ENCODE measurements around the gene C2orf92.

Gene C2orf92

GRCh38 chr2:97727296-97727695, 57.8 kb downstream of the C2orf92 start:
- TF ChIP-seq, protein P1, sequence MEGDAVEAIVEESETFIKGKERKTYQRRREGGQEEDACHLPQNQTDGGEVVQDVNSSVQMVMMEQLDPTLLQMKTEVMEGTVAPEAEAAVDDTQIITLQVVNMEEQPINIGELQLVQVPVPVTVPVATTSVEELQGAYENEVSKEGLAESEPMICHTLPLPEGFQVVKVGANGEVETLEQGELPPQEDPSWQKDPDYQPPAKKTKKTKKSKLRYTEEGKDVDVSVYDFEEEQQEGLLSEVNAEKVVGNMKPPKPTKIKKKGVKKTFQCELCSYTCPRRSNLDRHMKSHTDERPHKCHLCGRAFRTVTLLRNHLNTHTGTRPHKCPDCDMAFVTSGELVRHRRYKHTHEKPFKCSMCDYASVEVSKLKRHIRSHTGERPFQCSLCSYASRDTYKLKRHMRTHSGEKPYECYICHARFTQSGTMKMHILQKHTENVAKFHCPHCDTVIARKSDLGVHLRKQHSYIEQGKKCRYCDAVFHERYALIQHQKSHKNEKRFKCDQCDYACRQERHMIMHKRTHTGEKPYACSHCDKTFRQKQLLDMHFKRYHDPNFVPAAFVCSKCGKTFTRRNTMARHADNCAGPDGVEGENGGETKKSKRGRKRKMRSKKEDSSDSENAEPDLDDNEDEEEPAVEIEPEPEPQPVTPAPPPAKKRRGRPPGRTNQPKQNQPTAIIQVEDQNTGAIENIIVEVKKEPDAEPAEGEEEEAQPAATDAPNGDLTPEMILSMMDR (conservative IDR thresholded peaks at IDR 0.05; ENCODE audit: low read length) = no peak
- H3K4me3 ChIP-seq (ENCODE audit: low read length) = no peak overlapping the region
- DNase-seq (ENCODE audit: low read depth) = no peak

DNA sequence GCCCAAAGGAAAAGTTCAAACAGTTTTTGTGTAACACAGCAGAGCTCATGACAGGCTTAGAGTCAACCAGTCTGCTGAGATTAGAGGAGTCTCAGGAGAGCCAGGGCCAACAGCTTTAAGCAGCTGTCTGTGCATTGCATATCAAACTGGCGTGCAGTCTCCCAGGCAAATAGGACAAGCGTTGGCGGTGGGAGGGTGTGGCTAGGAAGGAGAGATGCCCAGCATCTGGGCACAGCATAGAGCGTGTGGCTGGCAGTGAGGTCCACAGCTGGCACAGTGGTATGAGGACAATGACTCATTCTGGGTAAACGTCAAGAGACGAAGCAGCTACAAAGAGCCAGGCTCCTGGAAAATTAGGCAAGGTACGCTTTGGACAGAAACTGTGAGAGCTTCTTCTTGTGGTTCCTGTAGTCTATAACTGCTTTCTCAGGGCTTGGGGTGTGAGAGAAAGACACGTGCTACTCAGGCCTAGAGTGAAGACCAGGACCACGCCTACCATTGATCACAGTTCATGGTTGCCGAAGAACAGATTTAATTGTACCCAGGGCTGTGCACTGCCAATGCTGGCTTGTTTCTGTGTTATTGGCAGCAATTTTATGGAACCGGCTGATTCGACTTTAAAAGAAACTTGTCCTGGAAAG, 58.7 kb downstream of the C2orf92 start:
- TF ChIP-seq, protein P1 (conservative IDR thresholded peaks at IDR 0.05; ENCODE audit: low read length) = no peak
- H3K4me3 ChIP-seq (ENCODE audit: low read length) = no peak overlapping the region
- peak; percentile 56 for DNase-seq (ENCODE audit: low read depth)

- no peak overlapping the region for H3K4me3 ChIP-seq (ENCODE audit: low read length)
- DNase-seq (ENCODE audit: low read depth) = no peak
- TF ChIP-seq, protein P1 (conservative IDR thresholded peaks at IDR 0.05; ENCODE audit: low read length) = no peak
Measured at GRCh38 chr2:97730245-97730644, 60.7 kb downstream of the C2orf92 start.

GRCh38 chr2:97731274-97732020, 61.9 kb downstream of the C2orf92 start:
- no peak overlapping the region for H3K4me3 ChIP-seq (ENCODE audit: low read length)
- TF ChIP-seq, protein P1 (conservative IDR thresholded peaks at IDR 0.05; ENCODE audit: low read length) = no peak
- no peak for DNase-seq (ENCODE audit: low read depth)

- no peak for DNase-seq (ENCODE audit: low read depth)
- TF ChIP-seq, protein P1 (conservative IDR thresholded peaks at IDR 0.05; ENCODE audit: low read length) = no peak
- H3K4me3 ChIP-seq (ENCODE audit: low read length) = no peak overlapping the region
Measured at GRCh38 chr2:97732436-97733340, 63.2 kb downstream of the C2orf92 start.

DNA sequence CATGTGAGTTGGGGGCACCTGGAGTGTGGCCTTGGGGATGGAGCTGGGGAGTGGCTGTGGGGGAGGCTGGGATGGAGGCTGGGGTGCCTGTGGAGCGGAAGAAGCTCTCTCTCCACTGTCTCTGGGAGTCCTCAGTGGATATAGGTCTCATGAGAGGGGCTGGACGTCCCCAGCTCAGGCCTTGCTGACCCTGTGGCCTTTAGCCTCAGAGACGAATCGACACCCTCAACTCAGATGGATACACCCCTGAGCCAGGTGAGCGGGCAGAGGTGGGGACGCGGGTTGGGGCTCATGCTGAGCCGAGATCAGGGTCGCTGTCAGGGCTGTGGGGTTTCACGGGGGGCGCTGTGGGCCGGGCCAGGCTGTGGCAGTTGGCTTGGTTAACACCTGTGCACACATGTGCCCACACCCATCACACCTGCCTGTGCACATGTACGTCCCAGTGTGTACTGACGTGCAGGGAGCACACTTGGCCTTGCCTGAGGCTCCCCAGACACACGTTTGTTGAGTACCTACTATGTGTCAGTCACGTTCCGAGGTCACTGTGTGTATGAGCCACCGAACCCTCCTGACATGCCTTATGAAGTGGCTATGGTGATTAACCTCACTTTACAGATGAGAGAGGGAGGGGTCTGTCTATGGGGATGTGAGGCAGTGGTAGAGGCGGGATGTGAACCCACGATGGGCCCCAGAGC, 64.0 kb downstream of the C2orf92 start:
- no peak overlapping the region for H3K4me3 ChIP-seq (ENCODE audit: low read length)
- TF ChIP-seq, protein P1 (conservative IDR thresholded peaks at IDR 0.05; ENCODE audit: low read length) = no peak
- DNase-seq (ENCODE audit: low read depth) = no peak

Measured in AG10803 (cell line).